H9 (cell line): Measurements from ENCODE around the gene ABHD1. TPM values are rescaled to one million over a fixed set of nuclear protein-coding genes. Genes with fewer than 3 reads are reported as not detected.

Experiments used
- DNase-seq: peaks from one replicate; pipeline ENCODE4 v3.0.0-alpha.2; 2017
- H2AFZ ChIP-seq: one replicate; pipeline ENCODE4 v1.6.1; 2013; ENCODE audit warnings: mild to moderate bottlenecking, low read length, control low read depth, moderate library complexity
- H2AK5ac ChIP-seq: 2 replicates; pipeline ENCODE4 v1.6.1; 2013; ENCODE audit warnings: low read length, control low read depth, mixed read lengths; ENCODE audit not compliant: insufficient read length
- H2BK120ac ChIP-seq: one replicate; pipeline ENCODE4 v1.6.1; 2013; ENCODE audit warnings: low read depth, mild to moderate bottlenecking, low read length, control low read depth, inconsistent platforms; ENCODE audit not compliant: poor library complexity, severe bottlenecking
- H2BK12ac ChIP-seq: 2 replicates; pipeline ENCODE4 v1.6.1; 2013; ENCODE audit warnings: low read length, control low read depth, mixed read lengths, low read depth; ENCODE audit not compliant: insufficient read length
- H2BK15ac ChIP-seq: 2 replicates; pipeline ENCODE4 v1.6.1; 2013; ENCODE audit warnings: low read depth, low read length, control low read depth
- H2BK20ac ChIP-seq: one replicate; pipeline ENCODE4 v1.6.1; 2013; ENCODE audit warnings: low read depth, mild to moderate bottlenecking, low read length, control low read depth, inconsistent platforms; ENCODE audit not compliant: poor library complexity, severe bottlenecking
- H2BK5ac ChIP-seq: 2 replicates; pipeline ENCODE4 v1.6.1; 2013; ENCODE audit warnings: low read length, control low read depth, mixed read lengths; ENCODE audit not compliant: insufficient read length
- H3K14ac ChIP-seq: 2 replicates; pipeline ENCODE4 v1.6.1; 2013; ENCODE audit warnings: low read length, control low read depth; ENCODE audit not compliant: insufficient read depth
- H3K18ac ChIP-seq: 2 replicates; pipeline ENCODE4 v1.6.1; 2013; ENCODE audit warnings: low read depth, mild to moderate bottlenecking, mixed read lengths, low read length, control low read depth; ENCODE audit not compliant: insufficient read length
- H3K23ac ChIP-seq: 2 replicates; pipeline ENCODE4 v1.6.1; 2013; ENCODE audit warnings: low read length, control low read depth, mixed read lengths, low read depth; ENCODE audit not compliant: insufficient read length
- H3K23me2 ChIP-seq: 2 replicates; pipeline ENCODE4 v1.6.1; 2013; ENCODE audit warnings: low read depth, mild to moderate bottlenecking, mixed read lengths, low read length, control low read depth; ENCODE audit not compliant: insufficient read length, poor library complexity, severe bottlenecking
- H3K27ac ChIP-seq: 2 replicates; pipeline ENCODE4 v1.5.1; 2013; ENCODE audit warnings: low read length, control low read depth, mixed read lengths, low read depth; ENCODE audit not compliant: insufficient read length
- H3K27me3 ChIP-seq: 2 replicates; pipeline ENCODE4 v1.6.1; 2013; ENCODE audit warnings: low read length, control low read depth, inconsistent platforms; ENCODE audit not compliant: insufficient read depth
- H3K4ac ChIP-seq: 2 replicates; pipeline ENCODE4 v1.6.1; 2013; ENCODE audit warnings: low read depth, mild to moderate bottlenecking, control low read depth, inconsistent platforms, low read length, moderate library complexity
- H3K4me1 ChIP-seq: 2 replicates; pipeline ENCODE4 v1.6.1; 2013; ENCODE audit warnings: low read length, control low read depth, inconsistent platforms; ENCODE audit not compliant: insufficient read depth
- H3K4me2 ChIP-seq: 2 replicates; pipeline ENCODE4 v1.6.1; 2013; ENCODE audit warnings: low read length, control low read depth, mixed read lengths; ENCODE audit not compliant: insufficient read length, insufficient read depth
- H3K56ac ChIP-seq: 2 replicates; pipeline ENCODE4 v1.6.1; 2013; ENCODE audit warnings: low read depth, mild to moderate bottlenecking, mixed read lengths, low read length, control low read depth; ENCODE audit not compliant: insufficient read length
- H3K79me1 ChIP-seq: 2 replicates; pipeline ENCODE4 v1.6.1; 2013; ENCODE audit warnings: low read depth, mild to moderate bottlenecking, moderate library complexity, low read length, control low read depth, inconsistent platforms; ENCODE audit not compliant: insufficient read depth, poor library complexity, severe bottlenecking
- H3K79me2 ChIP-seq: 2 replicates; pipeline ENCODE4 v1.6.1; 2013; ENCODE audit warnings: low read length, control low read depth, inconsistent platforms; ENCODE audit not compliant: insufficient read depth
- H3K9ac ChIP-seq: 2 replicates; pipeline ENCODE4 v1.6.1; 2013; ENCODE audit warnings: low read length, control low read depth, mixed read lengths; ENCODE audit not compliant: insufficient read length; ENCODE audit errors: extremely low read depth
- H3K9me3 ChIP-seq: one replicate; pipeline ENCODE4 v1.6.1; 2013; ENCODE audit warnings: low read depth, low read length, inconsistent platforms; ENCODE audit not compliant: control insufficient read depth
- H3T11ph ChIP-seq: one replicate; pipeline ENCODE4 v1.6.1; 2013; ENCODE audit warnings: mild to moderate bottlenecking, low read length, control low read depth, inconsistent platforms
- H4K20me1 ChIP-seq: one replicate; pipeline ENCODE4 v1.6.1; 2013; ENCODE audit not compliant: control insufficient read depth, insufficient read length, insufficient read depth
- H4K5ac ChIP-seq: 2 replicates; pipeline ENCODE4 v1.6.1; 2013; ENCODE audit warnings: low read depth, mild to moderate bottlenecking, mixed read lengths, low read length, control low read depth; ENCODE audit not compliant: insufficient read length
- H4K8ac ChIP-seq: replicated peaks from 2 replicates; pipeline ENCODE4 v1.6.1; 2013; ENCODE audit warnings: low read length, control low read depth, mixed read lengths, low read depth; ENCODE audit not compliant: insufficient read length
- H4K91ac ChIP-seq: 2 replicates; pipeline ENCODE4 v1.6.1; 2013; ENCODE audit warnings: low read depth, mild to moderate bottlenecking, moderate library complexity, mixed read lengths, low read length, control low read depth; ENCODE audit not compliant: insufficient read length
- H3K27ac Mint-ChIP-seq, 3 experiments: 2 replicates in 2 of 3; 3 replicates in 1 of 3; pipeline ENCODE4 v1.8.0; 2020 to 2021; ENCODE audit warnings: mixed read lengths in 3 of 3, mild to moderate bottlenecking in 1 of 3, moderate library complexity in 1 of 3
- H3K27me3 Mint-ChIP-seq: 2 replicates; pipeline ENCODE4 v1.8.0; 2021; ENCODE audit warnings: low read depth, mild to moderate bottlenecking, moderate library complexity, mixed read lengths
- H3K36me3 Mint-ChIP-seq, 3 experiments: 2 replicates in 2 of 3; 3 replicates in 1 of 3; pipeline ENCODE4 v1.8.0; 2020 to 2021; ENCODE audit warnings: low read depth in 3 of 3, mixed read lengths in 3 of 3; ENCODE audit not compliant: insufficient read depth in 1 of 3
- H3K4me1 Mint-ChIP-seq, 2 experiments: 2 replicates each; pipeline ENCODE4 v1.8.0; 2020; ENCODE audit warnings: mixed read lengths in 2 of 2
- H3K4me3 Mint-ChIP-seq, 2 experiments: 2 replicates in 1 of 2; 3 replicates in 1 of 2; pipeline ENCODE4 v1.8.0; 2020 to 2021; ENCODE audit warnings: mild to moderate bottlenecking in 2 of 2, mixed read lengths in 2 of 2, moderate library complexity in 1 of 2
- H3K9me3 Mint-ChIP-seq, 2 experiments: 2 replicates in 1 of 2; 3 replicates in 1 of 2; pipeline ENCODE4 v1.8.0; 2020; ENCODE audit warnings: mild to moderate bottlenecking in 2 of 2, mixed read lengths in 2 of 2, moderate library complexity in 1 of 2
- WGBS: extraction: QIAGEN DNeasy Blood & Tissue Kit; methylation state at CpG from one replicate; pipeline ENCODE4 v1.1.7; 2013; ENCODE audit warnings: missing lambda C conversion rate, low lambda C conversion rate, mixed read lengths; ENCODE audit not compliant: insufficient read length; ENCODE audit errors: extremely low coverage; 5-methylcytosine and 5-hydroxymethylcytosine counted together
- total RNA-seq: library from RNA; stranded (reverse); gene quantifications from 2 replicates; pipeline ENCODE4 v1.2.1, GENCODE V29; 2021
- TF ChIP-seq, protein P1 (sequence below): fragments of 200-600 bp; sonication (generic); conservative IDR thresholded peaks from 3 replicates; pipeline ENCODE4 v1.8.0; 2021; ENCODE audit warnings: antibody characterized with exemption, mild to moderate bottlenecking

Gene ABHD1
- total RNA-seq, 1 experiment from 2014 or later, result 0.31 TPM

DNA sequence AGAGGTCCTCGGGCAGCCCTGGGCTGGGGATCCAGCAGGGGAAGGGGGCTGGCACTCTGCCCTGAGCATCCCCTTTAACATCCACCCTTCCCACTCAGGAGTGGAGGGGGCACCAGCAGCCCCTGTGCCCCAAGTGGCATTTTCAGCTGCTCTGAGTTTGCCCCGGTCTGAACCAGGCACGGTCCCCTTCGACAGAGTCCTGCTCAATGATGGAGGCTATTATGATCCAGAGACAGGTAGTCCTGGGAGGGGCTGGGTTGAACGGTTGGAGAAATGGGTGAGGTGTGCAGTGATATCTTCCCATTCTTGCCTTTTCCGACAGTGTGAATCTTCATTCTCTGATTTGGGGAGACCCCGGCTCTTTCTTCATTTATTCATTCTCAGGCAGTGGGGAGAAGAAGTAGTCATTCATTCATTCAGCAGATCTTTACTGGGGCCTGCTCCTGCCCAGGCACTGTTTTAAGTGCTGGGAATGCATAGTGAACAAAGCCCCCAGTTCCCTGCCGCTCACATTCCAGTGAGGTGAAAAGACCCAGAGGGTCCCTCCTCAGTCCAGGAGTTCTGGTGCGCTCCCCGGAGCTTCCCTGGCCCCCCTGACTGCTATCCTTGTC, 38.4 kb upstream of the ABHD1 start:
- Histone ChIP-seq H3K79me2 (no peaks in the 10 kb centered on the region), H2BK120ac (no peak overlapping the region), H4K8ac (no peak overlapping the region), H2BK5ac (no peak overlapping the region), H3K79me1 (no peaks in the 10 kb centered on the region), H3K23ac (no peak overlapping the region), H3K14ac (no peak overlapping the region; the same call in 1 of the 2 replicates), H3T11ph (no peak overlapping the region), H3K4me1 (no peaks in the 10 kb centered on the region), H3K4ac (no peak overlapping the region), H2BK20ac (no peak overlapping the region), H3K9me3 (no peaks in the 10 kb centered on the region), H2BK15ac (no peak overlapping the region), H2AFZ (no peak overlapping the region), H4K5ac (no peak overlapping the region), H3K27ac (no peak overlapping the region), H2AK5ac (no peak overlapping the region), H3K56ac (no peak overlapping the region), H4K91ac (no peak overlapping the region), H3K18ac (no peak overlapping the region), H4K20me1 (no peaks in the 10 kb centered on the region), H2BK12ac (no peak overlapping the region), H3K23me2 (peaks cover 13% of the 10 kb centered on the region), H3K9ac (no peak overlapping the region), H3K4me2 (peak overlapping the region; percentile 35), H3K27me3 (no peaks in the 10 kb centered on the region)
- H3K9me3 Mint-ChIP-seq, result no peaks in the 10 kb centered on the region
- H3K4me1 Mint-ChIP-seq, result peaks cover 21 to 38% of the 10 kb centered on the region in 2 experiments
- WGBS, result no CpG with 5 or more reads among the region's 10 CpGs
- H3K27me3 Mint-ChIP-seq, result peaks cover 20% of the 10 kb centered on the region
- TF ChIP-seq, protein P1, sequence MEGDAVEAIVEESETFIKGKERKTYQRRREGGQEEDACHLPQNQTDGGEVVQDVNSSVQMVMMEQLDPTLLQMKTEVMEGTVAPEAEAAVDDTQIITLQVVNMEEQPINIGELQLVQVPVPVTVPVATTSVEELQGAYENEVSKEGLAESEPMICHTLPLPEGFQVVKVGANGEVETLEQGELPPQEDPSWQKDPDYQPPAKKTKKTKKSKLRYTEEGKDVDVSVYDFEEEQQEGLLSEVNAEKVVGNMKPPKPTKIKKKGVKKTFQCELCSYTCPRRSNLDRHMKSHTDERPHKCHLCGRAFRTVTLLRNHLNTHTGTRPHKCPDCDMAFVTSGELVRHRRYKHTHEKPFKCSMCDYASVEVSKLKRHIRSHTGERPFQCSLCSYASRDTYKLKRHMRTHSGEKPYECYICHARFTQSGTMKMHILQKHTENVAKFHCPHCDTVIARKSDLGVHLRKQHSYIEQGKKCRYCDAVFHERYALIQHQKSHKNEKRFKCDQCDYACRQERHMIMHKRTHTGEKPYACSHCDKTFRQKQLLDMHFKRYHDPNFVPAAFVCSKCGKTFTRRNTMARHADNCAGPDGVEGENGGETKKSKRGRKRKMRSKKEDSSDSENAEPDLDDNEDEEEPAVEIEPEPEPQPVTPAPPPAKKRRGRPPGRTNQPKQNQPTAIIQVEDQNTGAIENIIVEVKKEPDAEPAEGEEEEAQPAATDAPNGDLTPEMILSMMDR, result no peak
- no peak for DNase-seq
- H3K4me3 Mint-ChIP-seq, result peak overlapping the region; percentile 69 to 75
- H3K36me3 Mint-ChIP-seq, result no peaks in the 10 kb centered on the region; a peak in 1 of 7 replicates
- no peak overlapping the region for H3K27ac Mint-ChIP-seq
